Trophoblast cell (in vitro differentiated cells and primary cell): Measurements from ENCODE around the gene UVRAG.

Experiments
- DNase-seq, 2 donors: peaks; one replicate each; pipeline ENCODE4 v3.0.0-alpha.2; 2016
- H2AFZ ChIP-seq: 2 replicates; pipeline ENCODE4 v1.6.1; 2013; ENCODE audit warnings: low read length, moderate library complexity, mild to moderate bottlenecking; ENCODE audit not compliant: insufficient read depth, poor library complexity
- H2AK5ac ChIP-seq: 2 replicates; pipeline ENCODE4 v1.6.1; 2013; ENCODE audit warnings: mild to moderate bottlenecking, low read length
- H2BK120ac ChIP-seq: 2 replicates; pipeline ENCODE4 v1.6.1; 2013; ENCODE audit warnings: low read length, mild to moderate bottlenecking, moderate library complexity; ENCODE audit not compliant: insufficient read depth, poor library complexity
- H2BK12ac ChIP-seq: 2 replicates; pipeline ENCODE4 v1.6.1; 2013; ENCODE audit warnings: mild to moderate bottlenecking, low read length, moderate library complexity
- H2BK5ac ChIP-seq: 2 replicates; pipeline ENCODE4 v1.6.1; 2013; ENCODE audit warnings: low read length, low read depth, moderate library complexity, mild to moderate bottlenecking; ENCODE audit not compliant: poor library complexity
- H3K14ac ChIP-seq: 2 replicates; pipeline ENCODE4 v1.6.1; 2013; ENCODE audit warnings: mild to moderate bottlenecking, low read length
- H3K18ac ChIP-seq: 2 replicates; pipeline ENCODE4 v1.6.1; 2013; ENCODE audit warnings: mild to moderate bottlenecking, low read length
- H3K23ac ChIP-seq: 2 replicates; pipeline ENCODE4 v1.6.1; 2013; ENCODE audit warnings: low read length
- H3K27ac ChIP-seq: 2 replicates; pipeline ENCODE4 v1.5.1; 2013; ENCODE audit warnings: low read depth, mild to moderate bottlenecking, inconsistent platforms, low read length, moderate library complexity
- H3K27me3 ChIP-seq: 2 replicates; pipeline ENCODE4 v1.6.1; 2013; ENCODE audit warnings: inconsistent platforms, mild to moderate bottlenecking, low read length, moderate library complexity; ENCODE audit not compliant: insufficient read depth
- H3K36me3 ChIP-seq, 2 experiments: 1 replicate in 1 of 2; 2 replicates in 1 of 2; pipeline ENCODE4 v1.6.1; 2013; ENCODE audit warnings: low read length in 2 of 2, mild to moderate bottlenecking in 2 of 2, moderate library complexity in 1 of 2; ENCODE audit not compliant: insufficient read depth in 2 of 2, control insufficient read depth in 1 of 2
- H3K4ac ChIP-seq: 2 replicates; pipeline ENCODE4 v1.6.1; 2013; ENCODE audit warnings: low read depth, mild to moderate bottlenecking, low read length, moderate library complexity
- H3K4me1 ChIP-seq, 2 experiments: 1 replicate in 1 of 2; 2 replicates in 1 of 2; pipeline ENCODE4 v1.6.1; 2013; ENCODE audit warnings: low read length in 2 of 2, mild to moderate bottlenecking in 2 of 2, moderate library complexity in 1 of 2; ENCODE audit not compliant: insufficient read depth in 2 of 2, control insufficient read depth in 1 of 2
- H3K4me2 ChIP-seq: 2 replicates; pipeline ENCODE4 v1.6.1; 2013; ENCODE audit warnings: inconsistent platforms, mild to moderate bottlenecking, low read length, moderate library complexity
- H3K4me3 ChIP-seq: 2 replicates; pipeline ENCODE4 v1.5.1; 2013; ENCODE audit warnings: mild to moderate bottlenecking, low read depth, low read length, inconsistent platforms
- H3K79me1 ChIP-seq: one replicate; pipeline ENCODE4 v1.6.1; 2013; ENCODE audit warnings: low read length
- H3K79me2 ChIP-seq: 2 replicates; pipeline ENCODE4 v1.6.1; 2013; ENCODE audit warnings: low read length, mild to moderate bottlenecking; ENCODE audit not compliant: control insufficient read depth, insufficient read depth, poor library complexity
- H3K9ac ChIP-seq: 2 replicates; pipeline ENCODE4 v1.6.1; 2013; ENCODE audit warnings: mild to moderate bottlenecking, low read length
- H3K9me3 ChIP-seq: 2 replicates; pipeline ENCODE4 v1.6.1; 2013; ENCODE audit warnings: low read depth, mild to moderate bottlenecking, control low read depth, inconsistent platforms, low read length; ENCODE audit not compliant: insufficient read depth
- H4K12ac ChIP-seq: 2 replicates; pipeline ENCODE4 v1.6.1; 2013; ENCODE audit warnings: low read depth, mild to moderate bottlenecking, low read length, moderate library complexity
- H4K8ac ChIP-seq: 2 replicates; pipeline ENCODE4 v1.6.1; 2013; ENCODE audit warnings: low read depth, mild to moderate bottlenecking, low read length, moderate library complexity
- H4K91ac ChIP-seq: one replicate; pipeline ENCODE4 v1.6.1; 2013; ENCODE audit warnings: low read depth, mild to moderate bottlenecking, low read length, moderate library complexity
- WGBS: extraction: QIAGEN DNeasy Blood & Tissue Kit; methylation state at CpG from one replicate; pipeline ENCODE4 v1.1.7; 2013; ENCODE audit warnings: missing lambda C conversion rate; ENCODE audit not compliant: insufficient read length, insufficient coverage; ENCODE audit errors: extremely low coverage; 5-methylcytosine and 5-hydroxymethylcytosine counted together

The UVRAG gene

GRCh38 chr11:76086743-76087635 lies 272.0 kb downstream of the UVRAG start:
- H4K8ac ChIP-seq: no peak overlapping the region
- no peak overlapping the region for H3K27ac ChIP-seq
- H3K4me2 ChIP-seq: no peak overlapping the region
- H3K79me2 ChIP-seq: no peaks in the 10 kb centered on the region
- no peak overlapping the region for H3K23ac ChIP-seq
- no peak overlapping the region for H3K18ac ChIP-seq
- H3K36me3 ChIP-seq: no peaks in the 10 kb centered on the region
- H4K91ac ChIP-seq: no peak overlapping the region
- H3K4me1 ChIP-seq: peaks cover 0 to 2% of the 10 kb centered on the region in 2 experiments
- no peak overlapping the region for H3K14ac ChIP-seq
- no peak overlapping the region for H3K9ac ChIP-seq
- H3K9me3 ChIP-seq: no peaks in the 10 kb centered on the region
- no peak overlapping the region for H3K4ac ChIP-seq
- WGBS: no CpG with 5 or more reads among the region's 6 CpGs
- H2BK12ac ChIP-seq: no peak overlapping the region
- H2AK5ac ChIP-seq: no peak overlapping the region
- no peaks in the 10 kb centered on the region for H3K79me1 ChIP-seq
- no peak overlapping the region for H4K12ac ChIP-seq
- H2BK5ac ChIP-seq: no peak overlapping the region
- no peak overlapping the region for H2AFZ ChIP-seq
- no peaks in the 10 kb centered on the region for H3K27me3 ChIP-seq
- peak; percentile 35 to 88 for DNase-seq
- H3K4me3 ChIP-seq: no peak overlapping the region
- no peak overlapping the region for H2BK120ac ChIP-seq

DNA sequence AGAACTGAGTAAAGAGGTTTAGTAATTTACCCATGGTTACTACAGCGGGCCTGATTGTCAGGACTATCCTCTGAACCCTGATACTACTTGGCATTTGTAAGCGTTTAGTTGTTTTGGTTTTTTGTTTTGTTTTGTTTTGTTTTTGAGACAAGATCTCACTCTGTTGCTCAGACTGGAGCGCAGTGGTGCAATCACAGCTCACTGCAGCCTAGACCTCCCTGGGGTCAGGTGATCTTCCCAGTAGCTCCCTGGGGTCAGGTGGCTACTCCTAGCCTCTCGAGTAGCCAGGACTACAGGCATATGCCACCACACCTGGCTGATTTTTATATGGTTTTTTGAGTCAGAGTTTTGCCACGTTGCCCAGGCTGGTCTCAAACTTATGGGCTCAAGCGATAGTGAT lies 272.7 kb downstream of the UVRAG start:
- H3K4me3 ChIP-seq: no peak overlapping the region
- peaks cover 0 to 2% of the 10 kb centered on the region in 2 experiments for H3K4me1 ChIP-seq
- H4K91ac ChIP-seq: no peak overlapping the region
- no peak overlapping the region for H3K4ac ChIP-seq
- no peak overlapping the region for H2AK5ac ChIP-seq
- no peak overlapping the region for H3K14ac ChIP-seq
- no peak overlapping the region for H3K4me2 ChIP-seq
- no peaks in the 10 kb centered on the region for H3K9me3 ChIP-seq
- no peaks in the 10 kb centered on the region for H3K79me2 ChIP-seq
- no peak overlapping the region for H2BK120ac ChIP-seq
- no peaks in the 10 kb centered on the region for H3K36me3 ChIP-seq
- no peak overlapping the region for H3K18ac ChIP-seq
- H3K79me1 ChIP-seq: no peaks in the 10 kb centered on the region
- peak; percentile 83 to 89 for DNase-seq
- peak overlapping the region; percentile 56 for H2BK5ac ChIP-seq
- H2AFZ ChIP-seq: no peak overlapping the region
- H4K8ac ChIP-seq: no peak overlapping the region
- no peak overlapping the region for H2BK12ac ChIP-seq
- H3K27ac ChIP-seq: no peak overlapping the region
- H3K27me3 ChIP-seq: no peaks in the 10 kb centered on the region
- H3K9ac ChIP-seq: no peak overlapping the region
- WGBS: no CpG with 5 or more reads among the region's 6 CpGs
- no peak overlapping the region for H4K12ac ChIP-seq
- no peak overlapping the region for H3K23ac ChIP-seq

DNA sequence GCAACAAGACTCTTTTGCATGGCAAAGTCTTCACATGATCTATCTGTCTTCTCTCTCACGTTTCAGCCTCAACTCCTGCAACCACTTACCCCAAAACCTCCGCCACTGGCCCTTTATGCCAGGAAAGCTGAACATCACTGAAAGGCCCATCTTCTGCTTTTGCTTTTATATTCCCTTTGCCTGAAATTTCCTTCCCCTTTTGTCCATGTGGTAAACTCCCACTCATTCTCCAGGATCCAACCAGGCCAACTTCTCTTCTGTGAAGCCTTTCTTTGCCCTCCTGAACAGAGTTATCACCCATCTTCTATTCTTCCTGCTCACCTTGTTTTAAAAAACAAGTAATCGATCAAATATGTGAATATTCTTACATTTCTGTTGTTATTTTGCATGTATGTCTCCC lies 273.5 kb downstream of the UVRAG start:
- no peak overlapping the region for H3K23ac ChIP-seq
- H3K27me3 ChIP-seq: no peaks in the 10 kb centered on the region
- no CpG with 5 or more reads among the region's 3 CpGs for WGBS
- H3K9me3 ChIP-seq: no peaks in the 10 kb centered on the region
- no peak overlapping the region for H2AK5ac ChIP-seq
- no peak overlapping the region for H3K4me2 ChIP-seq
- DNase-seq: no peak
- no peak overlapping the region for H2BK120ac ChIP-seq
- H4K91ac ChIP-seq: no peak overlapping the region
- no peaks in the 10 kb centered on the region for H3K79me1 ChIP-seq
- no peak overlapping the region for H2BK12ac ChIP-seq
- H2AFZ ChIP-seq: no peak overlapping the region
- no peaks in the 10 kb centered on the region for H3K79me2 ChIP-seq
- no peak overlapping the region for H3K14ac ChIP-seq
- H3K18ac ChIP-seq: no peak overlapping the region
- no peak overlapping the region for H3K9ac ChIP-seq
- H4K8ac ChIP-seq: no peak overlapping the region
- H3K27ac ChIP-seq: no peak overlapping the region
- no peak overlapping the region for H3K4ac ChIP-seq
- no peak overlapping the region for H3K4me3 ChIP-seq
- H3K4me1 ChIP-seq: peaks cover 0 to 2% of the 10 kb centered on the region in 2 experiments
- no peak overlapping the region for H2BK5ac ChIP-seq
- H4K12ac ChIP-seq: no peak overlapping the region
- H3K36me3 ChIP-seq: no peaks in the 10 kb centered on the region

DNA sequence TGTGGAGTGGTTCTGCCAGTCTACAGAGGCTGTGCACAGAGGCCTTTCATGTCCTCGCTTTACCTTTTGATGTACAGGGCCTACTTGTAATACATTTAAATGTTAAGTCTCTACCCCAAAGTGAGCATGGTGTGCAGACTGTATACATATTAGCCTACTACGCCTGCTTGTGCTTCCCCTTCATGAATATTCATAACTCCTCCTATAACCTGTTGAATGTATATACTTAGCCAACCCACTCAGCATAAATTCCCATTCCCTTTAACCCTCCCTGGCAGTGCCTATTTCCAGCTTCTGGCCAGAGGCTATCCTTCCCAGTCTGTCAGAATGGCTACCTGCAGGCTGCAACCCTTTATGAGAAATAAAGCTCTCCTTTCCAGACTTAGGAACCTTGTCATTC lies 275.2 kb downstream of the UVRAG start:
- no CpG with 5 or more reads among the region's 2 CpGs for WGBS
- no peaks in the 10 kb centered on the region for H3K9me3 ChIP-seq
- no peak overlapping the region for H3K18ac ChIP-seq
- no peak overlapping the region for H3K14ac ChIP-seq
- no peak overlapping the region for H4K12ac ChIP-seq
- H3K4ac ChIP-seq: no peak overlapping the region
- H2AK5ac ChIP-seq: no peak overlapping the region
- no peak overlapping the region for H2BK5ac ChIP-seq
- no peak overlapping the region for H2BK12ac ChIP-seq
- H3K79me1 ChIP-seq: no peaks in the 10 kb centered on the region
- DNase-seq: no peak
- no peak overlapping the region for H3K4me3 ChIP-seq
- H3K36me3 ChIP-seq: no peaks in the 10 kb centered on the region
- no peaks in the 10 kb centered on the region for H3K4me1 ChIP-seq
- no peaks in the 10 kb centered on the region for H3K27me3 ChIP-seq
- H4K8ac ChIP-seq: no peak overlapping the region
- H3K4me2 ChIP-seq: no peak overlapping the region
- H4K91ac ChIP-seq: no peak overlapping the region
- H3K23ac ChIP-seq: no peak overlapping the region
- no peak overlapping the region for H2BK120ac ChIP-seq
- no peak overlapping the region for H3K9ac ChIP-seq
- H3K79me2 ChIP-seq: no peaks in the 10 kb centered on the region
- no peak overlapping the region for H2AFZ ChIP-seq
- H3K27ac ChIP-seq: no peak overlapping the region
